ENCODE results near the gene ARL3. TPM values are rescaled to one million over a fixed set of nuclear protein-coding genes. Genes with fewer than 3 reads are reported as not detected.

The ARL3 gene
- total and polyA plus RNA-seq, 2 of the 4 experiments (the other 2 are of a cell fraction): 5.0 to 14.3 TPM

GRCh38 chr10:102624751-102625645 is 89.2 kb downstream of the ARL3 start (continued):
- no peak for TF ChIP-seq MAZ (IDR thresholded peaks at IDR 0.05; ENCODE audit: borderline replicate concordance, low read depth, low read length)
- TF ChIP-seq MAFK (IDR thresholded peaks at IDR 0.05; ENCODE audit: low read depth, low read length): no peak

DNA sequence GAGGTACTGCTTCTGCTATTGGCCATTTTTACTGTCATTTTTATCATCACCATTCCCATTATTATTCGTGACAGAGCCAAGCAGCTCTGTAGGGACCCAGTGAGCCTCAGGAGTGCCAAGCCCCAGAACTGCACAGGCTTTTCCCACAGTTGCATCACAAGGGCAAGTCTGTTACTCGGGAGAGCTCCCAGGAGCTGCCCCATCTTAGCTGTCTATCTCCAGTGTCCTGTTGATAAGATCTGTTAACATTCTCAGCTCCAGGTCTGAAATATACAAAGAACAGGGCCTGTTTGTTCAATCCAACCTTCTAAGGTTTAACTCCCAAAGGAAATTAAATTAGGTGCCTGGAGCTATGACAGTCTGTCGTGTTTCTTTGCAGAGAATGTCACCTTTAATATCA is 90.1 kb downstream of the ARL3 start:
- ChIA-PET CTCF (interaction anchor here (0.9 kb wide), 1 partner anchor 9 kb away, joined by 3 read pairs; no protein-coding TSS in a partner anchor), POLR2A (ENCODE audit: unreplicated experiment) (no interaction called here)
- no CpG with 5 or more reads among the region's 3 CpGs for WGBS, 2 experiments (ENCODE audit: extremely low coverage in 2 of 2, insufficient read length in 1 of 2)
- H3K27ac ChIP-seq (ENCODE audit: insufficient read depth, low read length): no peak overlapping the region
- no peak overlapping the region for H2BK5ac ChIP-seq (ENCODE audit: low read depth, low read length, poor library complexity, severe bottlenecking)
- no peak overlapping the region for H3K4me3 ChIP-seq (ENCODE audit: insufficient read depth, low read depth, low read length)
- no peak overlapping the region for H2BK20ac ChIP-seq (ENCODE audit: low read depth, low read length)
- in situ Hi-C loops (cut with MboI; ENCODE audit: low sequenced_read_pairs): no loop called here
- H2AK5ac ChIP-seq (ENCODE audit: low read depth, low read length): peak overlapping the region; percentile 40; the same call in 1 of the 2 replicates
- peaks cover 54% of the 10 kb centered on the region for H3K4me1 ChIP-seq (ENCODE audit: control insufficient read depth, insufficient read depth, low read length)
- no peak overlapping the region for H4K91ac ChIP-seq (ENCODE audit: insufficient read depth, low read depth, low read length)
- H2AK9ac ChIP-seq (replicated peaks; ENCODE audit: low read depth, low read length, poor library complexity): no peak overlapping the region
- no peak overlapping the region for H2BK15ac ChIP-seq (ENCODE audit: low read depth, low read length)
- no peaks in the 10 kb centered on the region for H3K27me3 ChIP-seq (ENCODE audit: control insufficient read depth, insufficient read depth, low read length)
- no peak overlapping the region for H3K56ac ChIP-seq (ENCODE audit: extremely low read depth, insufficient read depth, low read length)
- peaks cover 2% of the 10 kb centered on the region; the same call in 1 of the 2 replicates for H3K36me3 ChIP-seq (ENCODE audit: control insufficient read depth, insufficient read depth, low read length)
- peaks cover 12 to 49% of the 10 kb centered on the region in 2 experiments for H3K79me1 ChIP-seq (ENCODE audit: low read depth in 1 of 2, low read length in 2 of 2)
- no peak overlapping the region for H4K5ac ChIP-seq (ENCODE audit: low read depth, low read length)
- no peaks in the 10 kb centered on the region for H4K20me1 ChIP-seq (ENCODE audit: insufficient read depth, low read length)
- no peak overlapping the region for H2AFZ ChIP-seq (replicated peaks; ENCODE audit: low read length, poor library complexity)
- no peak overlapping the region for H3K18ac ChIP-seq (ENCODE audit: low read depth, low read length)
- no peaks in the 10 kb centered on the region for H3K9me3 ChIP-seq (ENCODE audit: control insufficient read depth, insufficient read depth, low read length)
- peaks cover 44% of the 10 kb centered on the region for H3K9me1 ChIP-seq (ENCODE audit: insufficient read depth, low read length)
- no peak overlapping the region for H4K8ac ChIP-seq (ENCODE audit: low read depth in 2 of 2, low read length in 2 of 2)
- H3K4me2 ChIP-seq (ENCODE audit: low read depth, low read length): no peak overlapping the region
- H3K4ac ChIP-seq (ENCODE audit: low read depth, low read length): no peak overlapping the region
- no peak overlapping the region for H3K9ac ChIP-seq (ENCODE audit: low read depth, low read length)
- intact Hi-C loops (cut with micrococcal nuclease): no loop called here
- BruUV-seq (replicated peaks): no TSS peak
- no peak for DNase-seq
- H3K14ac ChIP-seq (replicated peaks; ENCODE audit: low read depth, low read length): no peak overlapping the region
- ATAC-seq (ENCODE audit: low read depth): no peak
- H3K23ac ChIP-seq (ENCODE audit: low read depth, low read length): no peak overlapping the region
- H2BK120ac ChIP-seq (ENCODE audit: low read depth, low read length): no peak overlapping the region
- dilution Hi-C loops (cut with HindIII; ENCODE audit: low sequenced_read_pairs, unreplicated experiment): no loop called here
- no peak for TF ChIP-seq NFE2L2 (IDR thresholded peaks at IDR 0.05; ENCODE audit: low read depth, low read length)
- TF ChIP-seq SMC3 (IDR thresholded peaks at IDR 0.05; ENCODE audit: low read depth, low read length): no peak
- TF ChIP-seq, protein P1, sequence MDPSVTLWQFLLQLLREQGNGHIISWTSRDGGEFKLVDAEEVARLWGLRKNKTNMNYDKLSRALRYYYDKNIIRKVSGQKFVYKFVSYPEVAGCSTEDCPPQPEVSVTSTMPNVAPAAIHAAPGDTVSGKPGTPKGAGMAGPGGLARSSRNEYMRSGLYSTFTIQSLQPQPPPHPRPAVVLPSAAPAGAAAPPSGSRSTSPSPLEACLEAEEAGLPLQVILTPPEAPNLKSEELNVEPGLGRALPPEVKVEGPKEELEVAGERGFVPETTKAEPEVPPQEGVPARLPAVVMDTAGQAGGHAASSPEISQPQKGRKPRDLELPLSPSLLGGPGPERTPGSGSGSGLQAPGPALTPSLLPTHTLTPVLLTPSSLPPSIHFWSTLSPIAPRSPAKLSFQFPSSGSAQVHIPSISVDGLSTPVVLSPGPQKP (IDR thresholded peaks at IDR 0.05; ENCODE audit: borderline replicate concordance, low read depth, low read length): no peak
- TF ChIP-seq, protein P2, sequence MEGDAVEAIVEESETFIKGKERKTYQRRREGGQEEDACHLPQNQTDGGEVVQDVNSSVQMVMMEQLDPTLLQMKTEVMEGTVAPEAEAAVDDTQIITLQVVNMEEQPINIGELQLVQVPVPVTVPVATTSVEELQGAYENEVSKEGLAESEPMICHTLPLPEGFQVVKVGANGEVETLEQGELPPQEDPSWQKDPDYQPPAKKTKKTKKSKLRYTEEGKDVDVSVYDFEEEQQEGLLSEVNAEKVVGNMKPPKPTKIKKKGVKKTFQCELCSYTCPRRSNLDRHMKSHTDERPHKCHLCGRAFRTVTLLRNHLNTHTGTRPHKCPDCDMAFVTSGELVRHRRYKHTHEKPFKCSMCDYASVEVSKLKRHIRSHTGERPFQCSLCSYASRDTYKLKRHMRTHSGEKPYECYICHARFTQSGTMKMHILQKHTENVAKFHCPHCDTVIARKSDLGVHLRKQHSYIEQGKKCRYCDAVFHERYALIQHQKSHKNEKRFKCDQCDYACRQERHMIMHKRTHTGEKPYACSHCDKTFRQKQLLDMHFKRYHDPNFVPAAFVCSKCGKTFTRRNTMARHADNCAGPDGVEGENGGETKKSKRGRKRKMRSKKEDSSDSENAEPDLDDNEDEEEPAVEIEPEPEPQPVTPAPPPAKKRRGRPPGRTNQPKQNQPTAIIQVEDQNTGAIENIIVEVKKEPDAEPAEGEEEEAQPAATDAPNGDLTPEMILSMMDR (conservative IDR thresholded peaks at IDR 0.05; ENCODE audit: low read depth, low read length): no peak
- no peak for TF ChIP-seq FOS (IDR thresholded peaks at IDR 0.05; ENCODE audit: low read depth, low read length)
- TF ChIP-seq, protein P3, sequence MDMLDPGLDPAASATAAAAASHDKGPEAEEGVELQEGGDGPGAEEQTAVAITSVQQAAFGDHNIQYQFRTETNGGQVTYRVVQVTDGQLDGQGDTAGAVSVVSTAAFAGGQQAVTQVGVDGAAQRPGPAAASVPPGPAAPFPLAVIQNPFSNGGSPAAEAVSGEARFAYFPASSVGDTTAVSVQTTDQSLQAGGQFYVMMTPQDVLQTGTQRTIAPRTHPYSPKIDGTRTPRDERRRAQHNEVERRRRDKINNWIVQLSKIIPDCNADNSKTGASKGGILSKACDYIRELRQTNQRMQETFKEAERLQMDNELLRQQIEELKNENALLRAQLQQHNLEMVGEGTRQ (IDR thresholded peaks at IDR 0.05; ENCODE audit: low read depth, low read length): no peak
- no peak for TF ChIP-seq POLR2A (IDR thresholded peaks at IDR 0.05; ENCODE audit: low read depth, low read length)
- TF ChIP-seq MAFK (IDR thresholded peaks at IDR 0.05; ENCODE audit: low read depth, low read length): no peak
- TF ChIP-seq CHD1 (IDR thresholded peaks at IDR 0.05; ENCODE audit: low read depth, low read length): no peak
- TF ChIP-seq RAD21 (IDR thresholded peaks at IDR 0.05; ENCODE audit: low read length): no peak
- no peak for TF ChIP-seq MAZ (IDR thresholded peaks at IDR 0.05; ENCODE audit: borderline replicate concordance, low read depth, low read length)
- TF ChIP-seq BHLHE40 (IDR thresholded peaks at IDR 0.05; ENCODE audit: low read depth, low read length): no peak

Data from IMR-90 (cell line).